CD8-positive, alpha-beta memory T cell (primary cell): ENCODE data around the gene DEFB124. TPM values are rescaled to one million over a fixed set of nuclear protein-coding genes. Genes with fewer than 3 reads are reported as not detected.

ENCODE experiments used
- CTCF ChIA-PET: fragments of 350-600 bp; sonication (Branson Sonifier 250); formaldehyde crosslinking; loops from one replicate; lab custom pipeline; 2021; ENCODE audit warnings: antibody characterized with exemption; lab: Charles Lee
- POLR2A ChIA-PET: fragments of 350-600 bp; sonication (Branson Sonifier 250); formaldehyde crosslinking; loops from one replicate; lab custom pipeline; 2021; ENCODE audit warnings: antibody characterized with exemption; lab: Charles Lee
- DNase-seq, 5 donors: peaks; one replicate each; pipeline versions ENCODE4 v3.0.0 to v3.0.0-alpha.2; 2020 to 2022; ENCODE audit warnings: mixed read lengths in 1 of 5
- H3K27ac ChIP-seq: one replicate; pipeline ENCODE4 v1.7.0; 2013; ENCODE audit warnings: low read depth, mild to moderate bottlenecking, low read length, moderate library complexity
- H3K27me3 ChIP-seq: 2 replicates; pipeline ENCODE4 v1.7.0; 2013; ENCODE audit warnings: low read length, mild to moderate bottlenecking; ENCODE audit not compliant: insufficient read depth, poor library complexity, severe bottlenecking
- H3K36me3 ChIP-seq: 2 replicates; pipeline ENCODE4 v1.7.0; 2013; ENCODE audit warnings: mild to moderate bottlenecking, low read length, moderate library complexity; ENCODE audit not compliant: insufficient read depth
- H3K4me1 ChIP-seq: 2 replicates; pipeline ENCODE4 v1.7.0; 2013; ENCODE audit warnings: mild to moderate bottlenecking, low read length, moderate library complexity; ENCODE audit not compliant: insufficient read depth
- H3K4me3 ChIP-seq: 2 replicates; pipeline ENCODE4 v1.7.0; 2013; ENCODE audit warnings: mild to moderate bottlenecking, low read length
- H3K9me3 ChIP-seq: 2 replicates; pipeline ENCODE4 v1.7.0; 2013; ENCODE audit warnings: mild to moderate bottlenecking, low read length
- H3K27ac Mint-ChIP-seq, 8 donors: one replicate each; pipeline ENCODE4 v1.8.0; 2020 to 2021; ENCODE audit warnings: mixed read lengths in 8 of 8, mild to moderate bottlenecking in 6 of 8, inconsistent platforms in 3 of 8, moderate library complexity in 3 of 8
- H3K27me3 Mint-ChIP-seq, 2 donors: one replicate each; pipeline ENCODE4 v1.8.0; 2020 to 2021; ENCODE audit warnings: mixed read lengths in 2 of 2, mild to moderate bottlenecking in 1 of 2, moderate library complexity in 1 of 2
- H3K36me3 Mint-ChIP-seq, 3 donors: one replicate each; pipeline ENCODE4 v1.8.0; 2020 to 2021; ENCODE audit warnings: mixed read lengths in 3 of 3, inconsistent platforms in 1 of 3, mild to moderate bottlenecking in 1 of 3
- H3K4me1 Mint-ChIP-seq, 3 donors: one replicate each; pipeline ENCODE4 v1.8.0; 2020 to 2021; ENCODE audit warnings: mixed read lengths in 3 of 3, inconsistent platforms in 1 of 3, mild to moderate bottlenecking in 1 of 3
- H3K4me3 Mint-ChIP-seq, 7 donors: one replicate each; pipeline ENCODE4 v1.8.0; 2020 to 2021; ENCODE audit warnings: mixed read lengths in 7 of 7, mild to moderate bottlenecking in 6 of 7, moderate library complexity in 4 of 7, inconsistent platforms in 2 of 7
- H3K9me3 Mint-ChIP-seq, 5 donors: one replicate each; pipeline ENCODE4 v1.8.0; 2020 to 2022; ENCODE audit warnings: mixed read lengths in 5 of 5, mild to moderate bottlenecking in 3 of 5, moderate library complexity in 2 of 5, inconsistent platforms in 1 of 5
- polyA plus RNA-seq: library from polyadenylated mRNA; unstranded; fragments of 300-500 nt; fragmentation: Illumina TruSeq; gene quantifications from one replicate; pipeline ENCODE4 v1.2.3, GENCODE V29; 2021
- total RNA-seq, 2 experiments: library from RNA; stranded (reverse); gene quantifications; one replicate each; pipeline ENCODE4 v1.2.3, GENCODE V29; 2021

Gene DEFB124
- total and polyA plus RNA-seq, 3 experiments from 2014 or later, result not detected

DNA sequence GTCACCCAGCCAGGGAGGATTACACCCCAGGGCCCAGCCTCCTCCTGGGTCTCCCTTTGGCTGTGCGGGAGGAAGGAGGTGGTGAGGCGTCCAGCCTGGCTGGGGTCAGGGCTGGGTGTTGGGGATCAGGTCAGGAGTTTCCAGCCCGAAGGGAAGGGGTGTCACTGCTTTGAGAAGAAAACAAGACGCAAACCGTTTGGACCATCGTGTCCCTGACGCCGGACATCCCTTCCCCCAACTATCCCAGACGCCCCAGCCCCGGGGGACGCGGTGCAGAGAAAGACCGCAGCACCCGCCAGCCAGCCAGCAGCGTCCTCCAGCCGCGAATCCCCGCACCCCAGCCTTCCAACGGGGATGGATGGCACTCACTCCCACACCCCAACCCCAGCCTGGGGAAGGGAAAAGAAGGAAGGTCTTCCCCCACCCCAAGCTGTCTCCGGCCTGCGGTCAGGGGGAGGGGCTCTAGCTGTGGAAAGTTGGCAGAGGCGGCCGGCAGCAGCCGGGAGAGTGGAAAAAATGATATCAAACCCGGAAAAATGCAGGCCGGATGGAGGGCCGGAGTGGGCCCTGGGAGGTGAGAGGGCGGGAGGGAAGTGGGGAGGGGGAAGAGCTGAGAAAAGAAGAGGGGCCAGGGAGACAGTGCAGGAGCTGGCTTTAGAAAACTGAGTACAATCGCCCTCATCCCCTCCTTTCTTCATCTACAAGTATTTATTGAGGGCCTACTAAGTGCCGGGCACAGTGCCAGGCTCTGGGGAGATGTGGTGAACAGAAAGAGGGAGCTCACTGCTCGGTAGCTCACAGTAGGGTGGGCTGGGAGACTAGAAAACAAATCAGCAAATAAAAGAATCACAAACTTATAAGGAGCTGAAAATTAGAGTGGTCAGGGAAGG, 10.8 kb upstream of the DEFB124 start:
- Mint-ChIP-seq H3K36me3 (peaks cover 0 to 2% (median 0%) of the 10 kb centered on the region in 3 donors), H3K27me3 (peaks cover 22 to 53% of the 10 kb centered on the region in 2 donors), H3K4me3 (no peak overlapping the region), H3K9me3 (no peaks in the 10 kb centered on the region), H3K27ac (no peak overlapping the region), H3K4me1 (peaks cover 0 to 5% (median 0%) of the 10 kb centered on the region in 3 donors)
- peaks cover 5% of the 10 kb centered on the region for H3K27me3 ChIP-seq
- H3K9me3 ChIP-seq, result no peaks in the 10 kb centered on the region
- ChIA-PET CTCF (interaction anchor here (0.6 to 1.6 kb wide), 2 partner anchors 17 to 28 kb away, joined by 3 to 8 read pairs; no protein-coding TSS in a partner anchor), POLR2A (no interaction called here)
- H3K36me3 ChIP-seq, result no peaks in the 10 kb centered on the region
- H3K27ac ChIP-seq, result no peak overlapping the region
- H3K4me3 ChIP-seq, result no peak overlapping the region
- no peak for DNase-seq
- no peaks in the 10 kb centered on the region for H3K4me1 ChIP-seq

DNA sequence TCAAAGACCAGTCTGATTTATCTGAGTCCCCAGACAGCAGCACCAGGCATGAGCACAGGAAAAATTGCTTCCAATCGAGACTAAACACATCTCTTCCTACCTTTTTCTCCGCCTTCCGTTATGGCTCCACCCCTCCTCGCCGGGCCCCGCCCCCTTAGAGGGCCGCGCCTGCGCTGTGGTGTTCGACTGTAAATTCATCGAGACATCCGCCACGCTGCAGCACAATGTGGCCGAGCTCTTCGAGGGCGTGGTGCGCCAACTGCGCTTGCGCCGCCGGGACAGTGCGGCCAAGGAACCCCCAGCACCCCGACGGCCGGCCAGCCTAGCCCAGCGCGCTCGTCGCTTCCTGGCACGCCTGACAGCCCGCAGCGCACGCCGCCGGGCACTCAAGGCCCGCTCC, 9.1 kb upstream of the DEFB124 start:
- Mint-ChIP-seq H3K4me3 (no peak overlapping the region), H3K4me1 (peaks cover 0 to 5% (median 0%) of the 10 kb centered on the region in 3 donors), H3K27ac (peak overlapping the region in 1 of 8 donors; percentile 58), H3K36me3 (peaks cover 0 to 2% (median 0%) of the 10 kb centered on the region in 3 donors), H3K9me3 (no peaks in the 10 kb centered on the region), H3K27me3 (peaks cover 18 to 54% of the 10 kb centered on the region in 2 donors)
- H3K4me3 ChIP-seq, result no peak overlapping the region
- no peaks in the 10 kb centered on the region for H3K4me1 ChIP-seq
- ChIA-PET CTCF (no interaction called here), POLR2A (no interaction called here)
- no peaks in the 10 kb centered on the region for H3K9me3 ChIP-seq
- H3K36me3 ChIP-seq, result no peaks in the 10 kb centered on the region
- H3K27ac ChIP-seq, result no peak overlapping the region
- no peak for DNase-seq
- H3K27me3 ChIP-seq, result peaks cover 5% of the 10 kb centered on the region

DNA sequence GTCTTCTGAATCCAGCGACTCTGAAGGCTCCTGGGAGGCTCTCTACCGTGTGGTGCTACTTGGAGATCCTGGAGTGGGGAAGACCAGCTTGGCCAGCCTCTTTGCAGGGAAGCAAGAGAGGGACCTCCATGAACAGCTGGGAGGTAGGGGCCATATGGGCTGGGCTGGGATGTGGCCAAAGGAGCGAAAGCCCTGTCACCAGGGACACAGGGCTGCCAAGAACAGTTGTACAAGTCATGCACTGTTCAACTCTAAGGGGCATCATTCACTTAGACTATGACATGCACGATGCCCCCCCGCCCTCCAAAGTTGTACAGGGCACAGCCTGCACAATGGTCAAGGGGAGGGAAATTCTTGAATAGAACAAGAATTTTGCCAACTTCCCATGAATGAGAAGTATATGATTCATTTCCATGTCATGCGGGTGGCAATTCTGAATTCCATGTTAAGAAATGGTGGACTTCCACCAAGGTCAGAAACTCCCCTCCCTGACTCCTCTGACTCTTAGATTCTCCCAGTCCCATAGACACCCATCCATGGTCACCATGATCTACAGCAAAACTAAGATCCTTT, 1.8 kb upstream of the DEFB124 start:
- DNase-seq, result no peak
- POLR2A ChIA-PET, result no interaction called here
- Mint-ChIP-seq H3K36me3 (no peaks in the 10 kb centered on the region), H3K27me3 (peaks cover 36 to 58% of the 10 kb centered on the region in 2 donors), H3K4me3 (no peak overlapping the region), H3K4me1 (peaks cover 10 to 11% (median 10%) of the 10 kb centered on the region in 3 donors), H3K27ac (no peak overlapping the region), H3K9me3 (peaks cover 0 to 4% (median 0%) of the 10 kb centered on the region in 5 donors)
- no peaks in the 10 kb centered on the region for H3K36me3 ChIP-seq
- H3K27me3 ChIP-seq, result no peaks in the 10 kb centered on the region
- no peaks in the 10 kb centered on the region for H3K9me3 ChIP-seq
- CTCF ChIA-PET, result no interaction called here
- H3K27ac ChIP-seq, result no peak overlapping the region
- H3K4me1 ChIP-seq, result no peaks in the 10 kb centered on the region
- no peak overlapping the region for H3K4me3 ChIP-seq

DNA sequence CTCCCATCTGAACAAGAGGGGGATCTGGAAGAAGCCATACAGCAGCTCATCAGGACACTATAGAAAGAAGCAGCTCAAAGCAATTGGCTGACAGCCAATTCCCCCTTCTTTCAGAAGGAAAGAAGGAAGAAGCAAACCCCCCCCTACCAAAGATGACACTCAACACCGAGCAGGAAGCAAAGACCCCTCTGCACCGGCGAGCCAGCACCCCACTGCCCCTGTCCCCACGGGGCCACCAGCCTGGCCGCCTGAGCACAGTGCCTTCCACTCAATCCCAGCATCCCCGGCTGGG, 1.3 kb upstream of the DEFB124 start:
- H3K4me1 Mint-ChIP-seq, result peaks cover 10 to 11% (median 10%) of the 10 kb centered on the region in 3 donors
- peaks cover 36 to 53% of the 10 kb centered on the region in 2 donors for H3K27me3 Mint-ChIP-seq
- no peak overlapping the region for H3K27ac ChIP-seq
- H3K9me3 Mint-ChIP-seq, result peaks cover 0 to 4% (median 0%) of the 10 kb centered on the region in 5 donors
- H3K27ac Mint-ChIP-seq, result no peak overlapping the region
- no peaks in the 10 kb centered on the region for H3K27me3 ChIP-seq
- no peaks in the 10 kb centered on the region for H3K36me3 ChIP-seq
- H3K9me3 ChIP-seq, result no peaks in the 10 kb centered on the region
- no peak overlapping the region for H3K4me3 Mint-ChIP-seq
- no peak for DNase-seq
- ChIA-PET POLR2A (no interaction called here), CTCF (no interaction called here)
- no peak overlapping the region for H3K4me3 ChIP-seq
- H3K36me3 Mint-ChIP-seq, result no peaks in the 10 kb centered on the region
- H3K4me1 ChIP-seq, result no peaks in the 10 kb centered on the region

DNA sequence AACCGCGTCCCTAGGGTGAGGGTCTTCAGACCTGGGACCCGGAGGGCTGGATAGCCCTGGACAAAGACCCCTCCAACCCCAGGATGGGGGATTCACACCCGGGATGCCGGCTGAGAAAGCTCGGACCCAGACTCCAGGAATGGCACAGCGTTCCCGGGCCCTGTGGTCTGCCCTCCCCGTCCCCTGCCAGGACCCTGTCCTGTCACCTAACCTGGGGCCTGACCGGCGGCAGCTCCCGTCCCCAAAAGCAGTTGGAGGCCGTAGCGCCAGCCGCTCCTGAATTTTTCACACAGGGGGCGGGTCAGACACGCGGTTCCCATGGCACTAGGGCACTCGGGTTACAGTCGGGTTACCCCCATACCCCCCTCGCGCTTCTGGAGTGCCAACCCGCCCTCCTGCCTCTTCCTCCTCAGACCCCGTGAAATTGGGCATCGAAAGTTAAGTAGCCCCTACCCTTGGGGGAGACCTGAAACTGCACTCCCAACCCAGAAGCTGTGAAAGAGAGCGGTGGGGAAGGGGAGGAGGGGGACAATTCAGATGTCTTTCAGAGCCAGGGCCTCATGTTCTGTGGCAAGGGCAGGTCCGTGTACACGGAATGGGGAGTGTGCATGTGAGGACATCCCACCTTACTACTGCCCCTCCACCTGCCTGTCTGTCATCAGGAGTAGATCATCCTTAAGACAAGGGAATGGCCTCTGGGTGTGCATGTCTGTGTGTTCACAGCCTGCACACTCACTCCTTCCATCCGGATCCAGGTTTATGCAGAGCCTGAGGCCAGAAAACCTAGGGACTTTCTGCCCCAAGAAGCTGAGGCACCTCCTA, 756 bp upstream of the DEFB124 start:
- H3K27me3 Mint-ChIP-seq, result peaks cover 36 to 51% of the 10 kb centered on the region in 2 donors
- H3K4me3 Mint-ChIP-seq, result no peak overlapping the region
- no peak overlapping the region for H3K27ac Mint-ChIP-seq
- Histone ChIP-seq H3K27me3 (no peaks in the 10 kb centered on the region), H3K4me3 (no peak overlapping the region), H3K4me1 (no peaks in the 10 kb centered on the region), H3K36me3 (no peaks in the 10 kb centered on the region), H3K27ac (no peak overlapping the region), H3K9me3 (no peaks in the 10 kb centered on the region)
- ChIA-PET POLR2A (no interaction called here), CTCF (interaction anchor here (0.9 to 2.4 kb wide), 2 partner anchors 15 to 27 kb away, joined by 3 to 8 read pairs; no protein-coding TSS in a partner anchor)
- H3K36me3 Mint-ChIP-seq, result no peaks in the 10 kb centered on the region
- H3K4me1 Mint-ChIP-seq, result peaks cover 10 to 11% (median 10%) of the 10 kb centered on the region in 3 donors
- H3K9me3 Mint-ChIP-seq, result peaks cover 0 to 4% (median 0%) of the 10 kb centered on the region in 5 donors
- no peak for DNase-seq

GRCh38 chr20:31474097-31474436, 860 bp downstream of the DEFB124 start:
- POLR2A ChIA-PET, result no interaction called here
- Histone ChIP-seq H3K4me3 (no peak overlapping the region), H3K9me3 (no peaks in the 10 kb centered on the region), H3K36me3 (no peaks in the 10 kb centered on the region), H3K27ac (no peak overlapping the region), H3K4me1 (no peaks in the 10 kb centered on the region), H3K27me3 (no peaks in the 10 kb centered on the region)
- no peak for DNase-seq
- H3K36me3 Mint-ChIP-seq, result no peaks in the 10 kb centered on the region
- peaks cover 10 to 11% (median 10%) of the 10 kb centered on the region in 3 donors for H3K4me1 Mint-ChIP-seq
- peaks cover 0 to 4% (median 0%) of the 10 kb centered on the region in 5 donors for H3K9me3 Mint-ChIP-seq
- peak overlapping the region in 1 of 7 donors; percentile 3 for H3K4me3 Mint-ChIP-seq
- CTCF ChIA-PET, result interaction anchor here (2.4 kb wide), 1 partner anchor 14 kb away, joined by 8 read pairs; no protein-coding TSS in a partner anchor
- peaks cover 33 to 48% of the 10 kb centered on the region in 2 donors for H3K27me3 Mint-ChIP-seq
- H3K27ac Mint-ChIP-seq, result no peak overlapping the region

GRCh38 chr20:31473331-31474096, 1.4 kb downstream of the DEFB124 start:
- Mint-ChIP-seq H3K27ac (peak overlapping the region in 1 of 8 donors; percentile 6), H3K36me3 (no peaks in the 10 kb centered on the region), H3K27me3 (peaks cover 33 to 46% of the 10 kb centered on the region in 2 donors), H3K9me3 (peaks cover 0 to 4% (median 0%) of the 10 kb centered on the region in 5 donors), H3K4me1 (peaks cover 10 to 11% (median 10%) of the 10 kb centered on the region in 3 donors), H3K4me3 (no peak overlapping the region)
- no peaks in the 10 kb centered on the region for H3K36me3 ChIP-seq
- ChIA-PET CTCF (interaction anchor here (2.4 kb wide), 1 partner anchor 13 kb away, joined by 8 read pairs; no protein-coding TSS in a partner anchor), POLR2A (no interaction called here)
- H3K4me1 ChIP-seq, result no peaks in the 10 kb centered on the region
- H3K9me3 ChIP-seq, result no peaks in the 10 kb centered on the region
- H3K4me3 ChIP-seq, result no peak overlapping the region
- no peaks in the 10 kb centered on the region for H3K27me3 ChIP-seq
- H3K27ac ChIP-seq, result no peak overlapping the region
- DNase-seq, result no peak
